Hypothalamus (tissue), 51 donors: ENCODE results near the gene LMNTD2.
A peak's percentile ranks its signal among the peaks of the same experiment; 100 is the strongest.

ENCODE experiments used
- DNase-seq, 51 donors: peaks; one replicate each; lab custom pipeline; 2025; lab: John Stamatoyannopoulos, UW

LMNTD2 gene

GRCh38 chr11:554428-555226, 5.9 kb downstream of the LMNTD2 start:
- DNase-seq, result peak in 12 of 51 donors; percentile 7 to 44 (median 22)

GRCh38 chr11:553988-554340, 6.6 kb downstream of the LMNTD2 start:
- DNase-seq, result no peak

- DNase-seq, result no peak
Measured at GRCh38 chr11:553083-553987, 7.2 kb downstream of the LMNTD2 start.

DNA sequence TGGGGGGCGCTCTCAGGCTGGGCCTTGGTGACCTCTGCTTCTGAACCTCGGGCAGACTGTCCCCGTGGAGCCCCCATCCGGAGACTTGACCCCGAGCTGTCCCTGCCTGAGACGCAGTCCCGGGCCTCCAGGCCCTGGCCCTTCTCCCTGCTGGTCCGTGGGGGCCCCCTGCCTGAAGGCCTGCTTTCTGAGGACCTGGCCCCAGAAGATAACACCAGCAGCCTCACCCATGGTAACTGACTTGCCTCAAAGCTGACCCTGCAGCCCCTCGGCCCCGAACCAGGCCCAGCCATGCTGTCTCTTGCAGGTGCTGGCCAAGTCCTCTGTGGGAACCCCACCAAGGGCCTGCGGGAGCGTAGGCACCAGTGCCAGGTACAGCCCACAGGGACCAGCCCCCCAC, 8.9 kb downstream of the LMNTD2 start:
- no peak for DNase-seq

DNA sequence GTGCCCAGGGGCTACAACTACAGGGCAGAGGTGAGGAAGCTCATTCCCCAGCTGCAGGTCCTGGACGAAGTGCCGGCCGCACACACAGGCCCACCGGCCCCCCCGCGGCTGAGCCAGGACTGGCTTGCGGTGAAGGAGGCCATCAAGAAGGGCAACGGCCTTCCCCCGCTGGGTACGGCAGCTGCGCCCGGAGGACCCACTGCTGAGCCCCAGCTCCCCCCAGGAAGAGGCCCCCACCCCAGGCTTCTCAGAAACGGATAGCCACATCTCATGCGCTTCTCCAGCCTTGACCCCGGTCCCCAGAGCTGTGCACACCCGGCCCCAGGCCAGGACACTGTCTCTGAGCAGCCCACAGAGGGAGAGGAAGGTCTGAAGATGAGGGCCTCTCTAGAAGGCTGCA, 9.4 kb downstream of the LMNTD2 start:
- DNase-seq, result no peak

DNA sequence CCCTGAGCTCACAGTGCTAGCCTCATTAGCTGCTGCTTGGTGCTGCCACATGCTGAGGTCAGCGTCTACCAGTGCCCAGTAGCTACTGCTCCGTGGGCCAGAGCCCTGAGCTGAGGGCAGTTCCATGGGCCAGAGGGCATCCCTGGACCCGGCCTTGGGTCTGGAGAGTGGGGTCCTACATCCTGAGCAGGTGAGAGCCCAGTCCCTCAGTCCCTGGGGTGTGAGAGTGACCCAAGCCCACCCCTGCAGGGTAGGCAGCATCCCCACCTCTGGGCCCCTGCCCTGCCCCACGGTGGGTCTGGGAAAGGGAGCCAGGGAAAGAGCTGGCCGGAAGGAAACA, 9.8 kb downstream of the LMNTD2 start:
- DNase-seq, result no peak

- DNase-seq, result no peak
Measured at GRCh38 chr11:550021-550745, 10.4 kb downstream of the LMNTD2 start.

DNA sequence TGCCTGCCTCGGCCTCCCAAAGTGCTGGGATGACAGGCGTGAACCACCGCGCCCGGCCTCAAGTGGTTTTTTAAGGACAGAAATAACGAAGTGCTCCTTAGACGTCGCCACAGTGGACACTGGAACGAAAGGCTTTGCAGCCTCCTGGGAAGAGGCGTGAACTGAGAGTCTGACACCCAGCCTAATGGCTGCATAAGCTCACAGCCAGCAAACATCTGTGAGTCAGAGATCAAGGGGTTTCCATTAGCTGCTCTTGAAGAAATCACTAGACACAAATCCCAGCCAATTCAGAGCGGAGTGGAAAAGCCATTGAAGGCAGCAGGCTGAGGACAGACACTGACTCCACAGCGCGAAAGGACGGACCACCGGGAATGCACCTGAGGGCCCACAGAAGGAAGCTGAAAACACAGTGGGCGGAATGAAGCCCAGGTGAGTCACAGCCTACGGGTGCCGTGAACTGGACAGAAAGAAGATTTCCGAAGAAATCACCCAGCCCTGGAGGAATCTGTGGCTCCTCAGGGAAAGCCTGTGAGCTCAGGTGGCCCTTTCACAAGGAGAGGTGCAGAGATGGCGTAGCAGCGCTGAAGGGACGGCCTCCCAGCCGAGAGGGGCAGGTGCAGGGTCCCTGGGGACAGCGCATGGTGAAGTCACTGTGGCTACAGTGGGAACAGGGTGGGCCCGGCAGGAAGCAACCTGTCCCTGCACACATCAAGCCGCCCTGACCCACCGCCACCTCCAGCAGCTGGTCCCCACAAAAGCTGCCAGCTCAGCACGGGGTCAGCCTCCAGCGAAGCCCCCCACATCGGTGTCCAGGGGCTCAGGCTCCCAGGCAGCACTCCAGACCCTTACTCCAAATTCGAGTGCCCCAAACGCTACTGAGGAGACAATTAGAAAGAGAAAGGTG, 11.6 kb downstream of the LMNTD2 start:
- no peak for DNase-seq

GRCh38 chr11:545171-545570, 15.4 kb downstream of the LMNTD2 start:
- DNase-seq, result no peak

GRCh38 chr11:544817-545166, 15.7 kb downstream of the LMNTD2 start:
- DNase-seq, result no peak

- no peak for DNase-seq
Measured at GRCh38 chr11:541433-541885, 19.1 kb downstream of the LMNTD2 start.

DNA sequence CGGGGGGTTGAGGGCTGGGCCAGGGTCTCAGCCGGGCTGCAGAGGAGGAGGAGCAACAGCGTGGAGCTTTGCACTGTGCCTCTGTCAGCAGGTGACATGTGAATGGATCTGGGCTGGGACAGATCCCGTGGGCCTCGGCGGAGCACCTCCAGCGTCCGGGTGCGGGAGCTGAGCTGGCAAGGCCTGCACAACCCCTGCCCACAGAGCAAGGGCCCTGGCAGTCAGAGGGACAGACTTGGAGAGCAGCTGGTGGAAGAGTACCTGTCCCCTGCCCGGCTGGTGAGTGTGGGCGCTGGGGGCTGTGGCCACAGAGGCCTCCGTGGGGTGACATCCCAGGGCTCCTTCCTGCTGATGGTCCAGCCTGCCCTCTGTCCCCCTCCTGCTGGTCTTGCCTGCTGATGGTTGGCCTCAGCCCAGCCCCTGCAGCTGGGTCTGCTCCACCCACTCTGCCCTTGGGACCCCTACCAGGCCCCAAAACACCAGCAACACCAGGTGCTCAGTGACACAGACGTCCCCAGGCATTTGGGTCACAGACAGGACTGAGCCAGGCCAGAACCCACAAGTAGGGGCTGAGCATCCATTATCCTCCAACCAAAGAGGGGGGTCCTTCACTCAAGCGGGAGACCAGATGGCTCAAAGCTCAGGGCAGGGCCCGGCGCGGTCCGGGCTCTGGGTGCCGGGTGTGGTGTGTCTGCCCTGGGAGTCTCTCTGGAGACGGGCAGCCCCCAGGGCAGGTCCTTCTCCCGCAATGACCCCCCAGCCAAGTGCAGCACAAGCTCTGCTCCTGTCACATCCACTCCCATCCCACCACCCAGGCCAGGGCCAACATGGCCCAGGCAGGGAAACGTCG, 19.7 kb downstream of the LMNTD2 start:
- no peak for DNase-seq

GRCh38 chr11:539971-540481, 20.5 kb downstream of the LMNTD2 start:
- DNase-seq, result no peak

GRCh38 chr11:538431-539051, 22.0 kb downstream of the LMNTD2 start:
- DNase-seq, result no peak

- DNase-seq, result no peak
Measured at GRCh38 chr11:537622-538430, 22.7 kb downstream of the LMNTD2 start.

GRCh38 chr11:536841-537621, 23.5 kb downstream of the LMNTD2 start, which contains the start of gene LRRC56:
Gene LRRC56, plus strand, starts transcription at chr11:537527. Its CDS starts 3,158 bp downstream, at chr11:540685.
- DNase-seq, result peak in 19 of 51 donors; percentile 13 to 61 (median 43)
